Endothelial cell of umbilical vein (primary cell): Measurements from ENCODE around the gene OTOP1. TPM values are rescaled to one million over a fixed set of nuclear protein-coding genes. Genes with fewer than 3 reads are reported as not detected.

Experiments
- BruUV-seq: library from RNA; stranded (reverse); fragments of 400-500 nt; replicated peaks from 2 replicates; lab custom pipeline; 2021; lab: Mats Ljungman, UMichigan
- CTCF ChIA-PET: fragments of 300-600, 350-600 bp; sonication (Branson Sonifier 250); formaldehyde crosslinking; loops from one replicate; lab custom pipeline; 2021; ENCODE audit warnings: antibody characterized with exemption, inconsistent platforms; lab: Charles Lee
- POLR2A ChIA-PET: fragments of 300-600, 350-600 bp; sonication (Branson Sonifier 250); formaldehyde crosslinking; loops from one replicate; lab custom pipeline; 2021; ENCODE audit warnings: antibody characterized with exemption, inconsistent platforms; lab: Charles Lee
- DNase-seq: peaks from one replicate; pipeline ENCODE4 v3.0.0-alpha.2; 2011; ENCODE audit warnings: low read depth, low spot score
- FAIRE-seq: peaks from 2 replicates; lab custom pipeline; 2011; peaks lifted over from hg19 to GRCh38; lab: Jason Lieb, UNC
- H2AFZ ChIP-seq: 2 replicates; pipeline ENCODE4 v1.6.0; 2012; ENCODE audit warnings: low read depth, low read length, control low read depth, inconsistent platforms
- H3K27ac ChIP-seq: 2 replicates; pipeline ENCODE4 v1.5.1; 2011; ENCODE audit warnings: low read depth, mild to moderate bottlenecking, control low read depth, low read length, moderate library complexity; ENCODE audit not compliant: insufficient read depth
- H3K27me3 ChIP-seq, 2 experiments: 2 replicates each; pipeline versions ENCODE4 v1.6.0 to v1.6.1; 2011; ENCODE audit warnings: low read length in 2 of 2, mixed read lengths in 1 of 2; ENCODE audit not compliant: control insufficient read depth in 2 of 2, insufficient read depth in 2 of 2
- H3K36me3 ChIP-seq, 2 experiments: 2 replicates in 1 of 2; 3 replicates in 1 of 2; pipeline ENCODE4 v1.5.1; 2011; ENCODE audit warnings: low read length in 2 of 2, mild to moderate bottlenecking in 1 of 2, moderate library complexity in 1 of 2; ENCODE audit not compliant: control insufficient read depth in 2 of 2, insufficient read depth in 2 of 2; ENCODE audit errors: extremely low read depth in 1 of 2
- H3K4me1 ChIP-seq: 3 replicates; pipeline ENCODE4 v1.5.1; 2011; ENCODE audit warnings: mild to moderate bottlenecking, low read length; ENCODE audit not compliant: control insufficient read depth, insufficient read depth; ENCODE audit errors: extremely low read depth
- H3K4me2 ChIP-seq: 2 replicates; pipeline ENCODE4 v1.6.1; 2011; ENCODE audit warnings: low read length, control low read depth, mixed read lengths; ENCODE audit not compliant: insufficient read depth
- H3K4me3 ChIP-seq, 3 experiments: fragments of 200-600 bp in 1 of 3; sonication (generic), shearing (Covaris generic) in 1 of 3; replicated peaks in 1 of 3; 2 replicates each; pipeline ENCODE4 v1.5.1; 2011 to 2016; ENCODE audit warnings: control low read depth in 3 of 3, low read length in 3 of 3, mild to moderate bottlenecking in 2 of 3, inconsistent platforms in 1 of 3, low read depth in 1 of 3, moderate library complexity in 1 of 3; ENCODE audit not compliant: insufficient read depth in 1 of 3
- H3K79me2 ChIP-seq: 2 replicates; pipeline ENCODE4 v1.6.0; 2012; ENCODE audit warnings: low read length, inconsistent platforms; ENCODE audit not compliant: control insufficient read depth, insufficient read depth
- H3K9ac ChIP-seq: replicated peaks from 2 replicates; pipeline ENCODE3; 2011; ENCODE audit warnings: low read length, control low read depth; ENCODE audit not compliant: insufficient read depth; ENCODE audit errors: extremely low read depth
- H3K9me1 ChIP-seq: replicated peaks from 3 replicates; pipeline ENCODE4 v1.6.0; 2011; ENCODE audit warnings: mild to moderate bottlenecking, low read length; ENCODE audit not compliant: control insufficient read depth, insufficient read depth; ENCODE audit errors: extremely low read depth
- H3K9me3 ChIP-seq: replicated peaks from 2 replicates; pipeline ENCODE4 v1.5.1; 2012; ENCODE audit warnings: low read length, inconsistent platforms; ENCODE audit not compliant: control insufficient read depth, insufficient read depth
- H4K20me1 ChIP-seq: replicated peaks from 2 replicates; pipeline ENCODE3; 2011; ENCODE audit warnings: mild to moderate bottlenecking, low read length; ENCODE audit not compliant: control insufficient read depth, insufficient read depth; ENCODE audit errors: extremely low read depth
- EZH2 ChIP-seq: IDR thresholded peaks from 2 replicates; pipeline ENCODE4 v1.6.1; 2012; ENCODE audit warnings: borderline replicate concordance, low read depth, mild to moderate bottlenecking, moderate library complexity, low read length, inconsistent platforms; ENCODE audit not compliant: severe bottlenecking
- FOS ChIP-seq: IDR thresholded peaks from 2 replicates; pipeline ENCODE4 v1.6.1; 2011; ENCODE audit warnings: mild to moderate bottlenecking, low read length, moderate library complexity, borderline replicate concordance; ENCODE audit not compliant: insufficient read depth
- GATA2 ChIP-seq: IDR thresholded peaks from 2 replicates; pipeline ENCODE4 v1.7.0; 2011; ENCODE audit warnings: low read depth, mild to moderate bottlenecking, moderate library complexity, mixed read lengths, low read length; ENCODE audit not compliant: insufficient read length, insufficient read depth
- MYC ChIP-seq: IDR thresholded peaks from one replicate; pipeline ENCODE4 v1.6.1; 2011; ENCODE audit warnings: mild to moderate bottlenecking, low read depth, low read length
- POLR2AphosphoS5 ChIP-seq: IDR thresholded peaks from 2 replicates; pipeline ENCODE4 v1.6.1; 2012; ENCODE audit warnings: low read depth, mild to moderate bottlenecking, control low read depth, low read length, moderate library complexity; ENCODE audit not compliant: insufficient read depth
- dilution Hi-C: fragments of 300-500 bp; cut with MboI; formaldehyde crosslinking; loops from one replicate; pipeline ENCODE4 v1.15.0; 2019; ENCODE audit warnings: low sequenced_read_pairs; ENCODE audit not compliant: extremely low pct_ligation_motif_present
- intact Hi-C: fragments of 100-400 bp; cut with micrococcal nuclease; formaldehyde crosslinking; loops from one replicate; pipeline ENCODE4 v1.10.0; 2022
- polyA plus RNA-seq, 4 experiments: library from polyadenylated mRNA; depleted of rRNA in 3 of 4; stranded (reverse) in 3 of 4; unstranded in 1 of 4; fragments of >200 nt; gene quantifications; 2 replicates each; pipeline versions ENCODE4 v1.2.1 to v1.2.3, GENCODE V29; 2011 to 2012; ENCODE audit warnings: missing spikeins in 1 of 4
- total RNA-seq: library from RNA; stranded (reverse); gene quantifications from 2 replicates; pipeline ENCODE4 v1.2.3, GENCODE V29; 2021
- TF ChIP-seq, protein P1 (sequence below), 2 donors: IDR thresholded peaks; 1 replicate in 1 of 2; 2 replicates in 1 of 2; pipeline ENCODE4 v1.5.1; 2011; ENCODE audit warnings: low read length in 2 of 2, mild to moderate bottlenecking in 2 of 2, moderate library complexity in 2 of 2, control low read depth in 1 of 2, inconsistent platforms in 1 of 2, low read depth in 1 of 2; ENCODE audit not compliant: insufficient read depth in 1 of 2; ENCODE audit errors: extremely low read depth in 1 of 2

OTOP1 gene
- total and polyA plus RNA-seq, 2 donors (not counting 3 experiments of a cell fraction or from before 2014, with no cell fraction given) = not detected

- H3K27ac ChIP-seq = no peak overlapping the region
- POLR2A ChIA-PET = no interaction called here
- H2AFZ ChIP-seq = no peak overlapping the region
- H3K4me1 ChIP-seq = peaks cover 25% of the 10 kb centered on the region
- no peaks in the 10 kb centered on the region for H3K9me1 ChIP-seq
- FAIRE-seq = no peak
- intact Hi-C loops = no loop called here
- peaks cover 6 to 12% of the 10 kb centered on the region in 2 experiments for H3K36me3 ChIP-seq
- DNase-seq = no peak
- no TSS peak for BruUV-seq
- H3K9me3 ChIP-seq = no peaks in the 10 kb centered on the region
- no peak overlapping the region for H3K9ac ChIP-seq
- H3K79me2 ChIP-seq = no peaks in the 10 kb centered on the region
- no peak overlapping the region for H3K4me2 ChIP-seq
- TF ChIP-seq GATA2 (no peak), FOS (no peak), EZH2 (no peak), POLR2AphosphoS5 (no peak)
- TF ChIP-seq, protein P1, sequence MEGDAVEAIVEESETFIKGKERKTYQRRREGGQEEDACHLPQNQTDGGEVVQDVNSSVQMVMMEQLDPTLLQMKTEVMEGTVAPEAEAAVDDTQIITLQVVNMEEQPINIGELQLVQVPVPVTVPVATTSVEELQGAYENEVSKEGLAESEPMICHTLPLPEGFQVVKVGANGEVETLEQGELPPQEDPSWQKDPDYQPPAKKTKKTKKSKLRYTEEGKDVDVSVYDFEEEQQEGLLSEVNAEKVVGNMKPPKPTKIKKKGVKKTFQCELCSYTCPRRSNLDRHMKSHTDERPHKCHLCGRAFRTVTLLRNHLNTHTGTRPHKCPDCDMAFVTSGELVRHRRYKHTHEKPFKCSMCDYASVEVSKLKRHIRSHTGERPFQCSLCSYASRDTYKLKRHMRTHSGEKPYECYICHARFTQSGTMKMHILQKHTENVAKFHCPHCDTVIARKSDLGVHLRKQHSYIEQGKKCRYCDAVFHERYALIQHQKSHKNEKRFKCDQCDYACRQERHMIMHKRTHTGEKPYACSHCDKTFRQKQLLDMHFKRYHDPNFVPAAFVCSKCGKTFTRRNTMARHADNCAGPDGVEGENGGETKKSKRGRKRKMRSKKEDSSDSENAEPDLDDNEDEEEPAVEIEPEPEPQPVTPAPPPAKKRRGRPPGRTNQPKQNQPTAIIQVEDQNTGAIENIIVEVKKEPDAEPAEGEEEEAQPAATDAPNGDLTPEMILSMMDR (IDR thresholded peaks at IDR 0.05; ENCODE audit: extremely low read depth in 1 of 2, insufficient read depth in 1 of 2, low read depth in 1 of 2, low read length in 2 of 2) = no peak
- H4K20me1 ChIP-seq = no peaks in the 10 kb centered on the region
- CTCF ChIA-PET = no interaction called here
- dilution Hi-C loops = no loop called here
- H3K27me3 ChIP-seq = no peaks in the 10 kb centered on the region
- no peak overlapping the region for H3K4me3 ChIP-seq
Measured at GRCh38 chr4:4271912-4272311, 45.2 kb upstream of the OTOP1 start.

- Histone ChIP-seq H2AFZ (no peak overlapping the region), H3K9me1 (no peaks in the 10 kb centered on the region), H3K9me3 (no peaks in the 10 kb centered on the region), H3K36me3 (peaks cover 6 to 12% of the 10 kb centered on the region in 2 experiments), H3K4me3 (no peak overlapping the region), H3K27me3 (no peaks in the 10 kb centered on the region), H4K20me1 (no peaks in the 10 kb centered on the region), H3K79me2 (no peaks in the 10 kb centered on the region), H3K9ac (peak overlapping the region; percentile 58), H3K4me2 (peak overlapping the region; percentile 18), H3K4me1 (peaks cover 25% of the 10 kb centered on the region), H3K27ac (peak overlapping the region; percentile 77)
- FAIRE-seq = no peak
- dilution Hi-C loops = no loop called here
- no peak for TF ChIP-seq MYC
- no peak for DNase-seq
- ChIA-PET CTCF (interaction anchor here (0.7 to 1.2 kb wide), 5 partner anchors 10 to 22 kb away, joined by 3 to 14 read pairs (median 3); no protein-coding TSS in a partner anchor), POLR2A (no interaction called here)
- BruUV-seq = no TSS peak
- intact Hi-C loops = loop anchor here (1.0 kb wide), 2 partner anchors 13 to 20 kb away; partner anchors contain the start of genes LYAR and ZBTB49
Measured at GRCh38 chr4:4270529-4270928, 43.8 kb upstream of the OTOP1 start.
